PC-3 (cell line): ENCODE data around the gene PRPSAP2.

Experiments
- EZH2 ChIP-seq: fragments of 300-600 bp; sonication (generic); IDR thresholded peaks from one replicate; pipeline ENCODE4 v1.6.1; 2017; ENCODE audit warnings: antibody characterized with exemption, mild to moderate bottlenecking, low read length; ENCODE audit not compliant: unreplicated experiment
- EZH2phosphoT487 ChIP-seq: fragments of 300-600 bp; sonication (generic); IDR thresholded peaks from 2 replicates; pipeline ENCODE4 v1.6.1; 2018; ENCODE audit warnings: mild to moderate bottlenecking, antibody characterized with exemption, low read length, borderline replicate concordance
- TF ChIP-seq, protein P1 (sequence below): fragments of 300-600 bp; sonication (generic); conservative IDR thresholded peaks from 2 replicates; pipeline ENCODE4 v1.5.1; 2017; ENCODE audit warnings: antibody characterized with exemption, low read depth, mild to moderate bottlenecking, low read length

DNA sequence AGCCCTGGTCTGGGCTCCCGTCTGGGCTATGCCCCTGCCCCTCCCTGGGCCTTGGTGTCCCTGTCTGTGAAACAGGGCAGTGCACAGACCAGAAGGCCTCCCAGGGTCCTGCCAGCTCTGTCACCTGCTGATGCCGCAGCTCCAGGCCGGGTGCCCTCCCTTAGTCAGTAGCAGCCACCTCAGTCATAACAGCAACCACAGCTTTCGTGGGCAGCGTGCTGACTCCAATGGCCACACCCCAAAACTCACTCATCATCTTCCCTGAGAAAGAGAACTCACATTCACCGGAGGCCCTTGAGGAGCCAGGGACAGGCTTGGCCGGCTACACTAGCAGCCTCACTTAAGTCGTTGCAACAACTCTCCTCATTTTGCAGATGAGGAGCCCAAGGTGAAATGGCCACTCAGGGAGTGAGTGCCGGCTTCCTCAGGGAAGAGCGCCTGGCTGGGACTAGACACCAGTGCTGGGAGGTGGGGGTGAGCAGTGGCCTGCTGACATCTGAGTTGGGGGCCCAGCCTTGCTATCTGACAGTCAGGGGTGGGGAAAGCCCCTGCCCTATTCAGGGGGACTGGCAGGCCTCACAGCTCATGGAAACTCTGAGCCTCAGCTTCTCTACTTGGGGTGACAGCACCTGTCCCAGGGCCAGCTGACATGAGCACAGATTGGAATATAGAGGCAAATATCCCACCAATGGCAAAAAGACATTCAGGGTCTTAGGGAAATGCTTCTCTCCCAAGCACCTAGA, 116.6 kb downstream of the PRPSAP2 start:
- TF ChIP-seq, protein P1, sequence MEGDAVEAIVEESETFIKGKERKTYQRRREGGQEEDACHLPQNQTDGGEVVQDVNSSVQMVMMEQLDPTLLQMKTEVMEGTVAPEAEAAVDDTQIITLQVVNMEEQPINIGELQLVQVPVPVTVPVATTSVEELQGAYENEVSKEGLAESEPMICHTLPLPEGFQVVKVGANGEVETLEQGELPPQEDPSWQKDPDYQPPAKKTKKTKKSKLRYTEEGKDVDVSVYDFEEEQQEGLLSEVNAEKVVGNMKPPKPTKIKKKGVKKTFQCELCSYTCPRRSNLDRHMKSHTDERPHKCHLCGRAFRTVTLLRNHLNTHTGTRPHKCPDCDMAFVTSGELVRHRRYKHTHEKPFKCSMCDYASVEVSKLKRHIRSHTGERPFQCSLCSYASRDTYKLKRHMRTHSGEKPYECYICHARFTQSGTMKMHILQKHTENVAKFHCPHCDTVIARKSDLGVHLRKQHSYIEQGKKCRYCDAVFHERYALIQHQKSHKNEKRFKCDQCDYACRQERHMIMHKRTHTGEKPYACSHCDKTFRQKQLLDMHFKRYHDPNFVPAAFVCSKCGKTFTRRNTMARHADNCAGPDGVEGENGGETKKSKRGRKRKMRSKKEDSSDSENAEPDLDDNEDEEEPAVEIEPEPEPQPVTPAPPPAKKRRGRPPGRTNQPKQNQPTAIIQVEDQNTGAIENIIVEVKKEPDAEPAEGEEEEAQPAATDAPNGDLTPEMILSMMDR = no peak
- TF ChIP-seq EZH2 (no peak), EZH2phosphoT487 (no peak)
